Lung microvascular endothelial cell (primary cell): Measurements from ENCODE around the gene CC2D1A. TPM values are rescaled to one million over a fixed set of nuclear protein-coding genes. Genes with fewer than 3 reads are reported as not detected.

Experiments used
- DNase-seq, 2 donors: peaks; one replicate each; pipeline versions ENCODE4 v3.0.0 to v3.0.0-alpha.2; 2010; ENCODE audit warnings: low read depth in 2 of 2
- total RNA-seq: library from RNA; depleted of rRNA; stranded (reverse); fragments of >200 nt; gene quantifications from 2 replicates; pipeline ENCODE4 v1.2.1, GENCODE V29; 2014

Gene CC2D1A
- total RNA-seq, 1 donor from 2014 or later: 3.8 TPM

- no peak for DNase-seq
These were observed 29.9 kb downstream of the CC2D1A start for GRCh38 chr19:13935765-13936510.

GRCh38 chr19:13937479-13938300 lies 31.7 kb downstream of the CC2D1A start:
- no peak for DNase-seq

- DNase-seq: no peak
These were observed 32.5 kb downstream of the CC2D1A start, which contains the start of gene PODNL1 for GRCh38 chr19:13938301-13939064. Gene PODNL1, minus strand, starts transcription at chr19:13938417. Its CDS starts 236 bp downstream, at chr19:13938181.

GRCh38 chr19:13942023-13942684 lies 36.2 kb downstream of the CC2D1A start:
- no peak for DNase-seq

GRCh38 chr19:13946414-13946813 lies 40.4 kb downstream of the CC2D1A start:
- DNase-seq: no peak

GRCh38 chr19:13951043-13951442 lies 45.0 kb downstream of the CC2D1A start:
- no peak for DNase-seq

- no peak for DNase-seq
These were observed 45.8 kb downstream of the CC2D1A start for GRCh38 chr19:13951799-13952153.

- DNase-seq: peak; percentile 100
These were observed 46.3 kb downstream of the CC2D1A start, which contains the start of gene DCAF15 for GRCh38 chr19:13952154-13952930. Gene DCAF15, plus strand, starts transcription at chr19:13952509. Its CDS starts 4 bp downstream, at chr19:13952513.

- peak; percentile 17 to 54 for DNase-seq
These were observed 47.0 kb downstream of the CC2D1A start for GRCh38 chr19:13952931-13953531.

GRCh38 chr19:13954185-13954584 lies 48.2 kb downstream of the CC2D1A start:
- no peak for DNase-seq

- no peak for DNase-seq
These were observed 49.8 kb downstream of the CC2D1A start for GRCh38 chr19:13955662-13956364.

GRCh38 chr19:13956365-13956744 lies 50.4 kb downstream of the CC2D1A start:
- DNase-seq: no peak

GRCh38 chr19:13957051-13957450 lies 51.0 kb downstream of the CC2D1A start:
- no peak for DNase-seq

GRCh38 chr19:13958043-13958442 lies 52.0 kb downstream of the CC2D1A start:
- no peak for DNase-seq

- DNase-seq: no peak
These were observed 53.4 kb downstream of the CC2D1A start for GRCh38 chr19:13959141-13959961.

GRCh38 chr19:13959962-13960862 lies 54.2 kb downstream of the CC2D1A start:
- peak; percentile 20 to 38 for DNase-seq
